K562 (cell line): ENCODE results near the gene SMAP2. TPM values are rescaled to one million over a fixed set of nuclear protein-coding genes. Genes with fewer than 3 reads are reported as not detected.

Experiments used
- CCNT2 ChIP-seq: IDR thresholded peaks from 2 replicates; pipeline ENCODE4 v1.6.1; 2011; ENCODE audit warnings: borderline replicate concordance, low read depth, mild to moderate bottlenecking, moderate library complexity, mixed read lengths, low read length; ENCODE audit not compliant: insufficient read length; ENCODE audit errors: extremely low read depth
- CSDE1 ChIP-seq, 2 experiments: fragments of 450-650 bp; IDR thresholded peaks; 2 replicates each; pipeline ENCODE4 v1.6.1; 2016; ENCODE audit warnings: mild to moderate bottlenecking in 1 of 2
- DPF2 ChIP-seq: fragments of 450-650 bp; IDR thresholded peaks from 2 replicates; pipeline ENCODE4 v1.6.1; 2016
- HDAC6 ChIP-seq: IDR thresholded peaks from 2 replicates; pipeline ENCODE4 v1.6.1; 2012; ENCODE audit warnings: low read depth, mild to moderate bottlenecking, control low read depth, inconsistent platforms, low read length, moderate library complexity
- KDM1A ChIP-seq, 2 experiments: fragments of 450-650 bp; IDR thresholded peaks; 2 replicates each; pipeline ENCODE4 v1.6.1; 2016; ENCODE audit warnings: mild to moderate bottlenecking in 2 of 2
- MLLT1 ChIP-seq, 2 experiments: fragments of 450-650 bp; IDR thresholded peaks; 2 replicates each; pipeline ENCODE4 v1.6.1; 2016
- MTA2 ChIP-seq: fragments of 450-650 bp; IDR thresholded peaks from 2 replicates; pipeline ENCODE4 v1.6.1; 2016; ENCODE audit warnings: low read depth
- NR2C2 ChIP-seq, 2 experiments: fragments of 200-800 bp in 1 of 2; sonication (Bioruptor generic) in 1 of 2; sonication (generic) in 1 of 2; formaldehyde crosslinking in 1 of 2; IDR thresholded peaks; 2 replicates each; pipeline versions ENCODE4 v1.6.1 to v1.8.0; 2016 to 2022; ENCODE audit warnings: mild to moderate bottlenecking in 1 of 2, missing compliant biosample characterization in 1 of 2, missing genetic modification characterization in 1 of 2, missing genetic modification reagents in 1 of 2
- PHB2 ChIP-seq: fragments of 450-650 bp; IDR thresholded peaks from 2 replicates; pipeline ENCODE4 v1.6.1; 2017; ENCODE audit warnings: low read depth
- PYGO2 ChIP-seq: fragments of 450-650 bp; IDR thresholded peaks from 2 replicates; pipeline ENCODE4 v1.6.1; 2016; ENCODE audit warnings: mild to moderate bottlenecking, missing genetic modification characterization, moderate library complexity, missing compliant biosample characterization
- SMARCA4 ChIP-seq: fragments of 450-650 bp; IDR thresholded peaks from 2 replicates; pipeline ENCODE4 v1.6.1; 2016
- SMARCC2 ChIP-seq: fragments of 450-650 bp; IDR thresholded peaks from 2 replicates; pipeline ENCODE4 v1.6.1; 2017; ENCODE audit warnings: antibody characterized with exemption, moderate library complexity, mild to moderate bottlenecking, low read depth
- SREBF2 ChIP-seq: sonication (generic); formaldehyde crosslinking; IDR thresholded peaks from 2 replicates; pipeline ENCODE4 v1.4.0; 2020; ENCODE audit warnings: mild to moderate bottlenecking, missing genetic modification reagents
- TAF15 ChIP-seq: fragments of 200-400 bp; formaldehyde crosslinking; IDR thresholded peaks from 2 replicates; pipeline ENCODE4 v1.6.1; 2017; ENCODE audit warnings: mild to moderate bottlenecking, low read depth, low read length, moderate library complexity
- TEAD4 ChIP-seq, 2 experiments: sonication (generic) in 1 of 2; formaldehyde crosslinking in 1 of 2; IDR thresholded peaks; 2 replicates each; pipeline versions ENCODE4 v1.6.1 to v1.8.0; 2012 to 2022; ENCODE audit warnings: borderline replicate concordance in 1 of 2, inconsistent platforms in 1 of 2, low read length in 1 of 2, mild to moderate bottlenecking in 1 of 2, missing genetic modification reagents in 1 of 2
- ZNF197 ChIP-seq: fragments of 200-800 bp; sonication (Bioruptor generic); IDR thresholded peaks from 2 replicates; pipeline ENCODE4 v1.6.1; 2016; ENCODE audit warnings: low read depth, missing genetic modification characterization, missing compliant biosample characterization
- ZNF583 ChIP-seq: fragments of 250-450 bp; sonication (Bioruptor Pico); IDR thresholded peaks from 2 replicates; pipeline ENCODE4 v1.4.0; 2020
- polyA plus RNA-seq, 8 experiments: library from polyadenylated mRNA; depleted of rRNA in 4 of 8; stranded (reverse) in 5 of 8; unstranded in 3 of 8; fragments of >200 nt; fragmentation: Nextera tagmentation in 2 of 8; fragmentation: Illumina TruSeq in 1 of 8; extraction: Ambion mirVana in 2 of 8; extraction: Trizol in 1 of 8; gene quantifications; 2 replicates each; pipeline versions ENCODE4 v1.2.1 to v1.2.3, GENCODE V29; 2011 to 2014; ENCODE audit warnings: inconsistent platforms in 1 of 8, missing spikeins in 1 of 8
- total RNA-seq, 7 experiments: library from RNA; depleted of rRNA in 6 of 7; stranded (reverse); fragments of >200 nt in 6 of 7; fragmentation: Illumina TruSeq in 2 of 7; extraction: Trizol in 2 of 7; gene quantifications; 2 replicates each; pipeline versions ENCODE4 v1.2.1 to v1.2.3, GENCODE V29; 2011 to 2021; ENCODE audit warnings: low replicate concordance in 1 of 7
- TF ChIP-seq, protein P1 (sequence below), 2 experiments: fragments of 450-650 bp; conservative IDR thresholded peaks; 2 replicates each; pipeline ENCODE4 v1.6.1; 2017; ENCODE audit warnings: mild to moderate bottlenecking in 2 of 2, moderate library complexity in 2 of 2
- TF ChIP-seq, protein P2 (sequence below), 3 experiments: IDR thresholded peaks in 2 of 3; conservative IDR thresholded peaks in 1 of 3; 2 replicates each; pipeline ENCODE4 v1.5.1; 2011 to 2012; ENCODE audit warnings: low read length in 3 of 3, mild to moderate bottlenecking in 3 of 3, control low read depth in 2 of 3, improper control_type of control experiment in 1 of 3, inconsistent platforms in 1 of 3, low read depth in 1 of 3, mixed read lengths in 1 of 3, moderate library complexity in 1 of 3; ENCODE audit not compliant: insufficient read depth in 2 of 3
- TF ChIP-seq, protein P3 (sequence below): fragments of 250-450 bp; sonication (Bioruptor Pico); IDR thresholded peaks from 2 replicates; pipeline ENCODE4 v1.5.1; 2021; ENCODE audit warnings: mild to moderate bottlenecking

SMAP2 gene
- total and polyA plus RNA-seq, 9 of the 15 experiments (the other 6 are each of a cell fraction or from before 2014, with no cell fraction given) = 38.7 to 212 (median 94.1) TPM

- TF ChIP-seq, protein P1, sequence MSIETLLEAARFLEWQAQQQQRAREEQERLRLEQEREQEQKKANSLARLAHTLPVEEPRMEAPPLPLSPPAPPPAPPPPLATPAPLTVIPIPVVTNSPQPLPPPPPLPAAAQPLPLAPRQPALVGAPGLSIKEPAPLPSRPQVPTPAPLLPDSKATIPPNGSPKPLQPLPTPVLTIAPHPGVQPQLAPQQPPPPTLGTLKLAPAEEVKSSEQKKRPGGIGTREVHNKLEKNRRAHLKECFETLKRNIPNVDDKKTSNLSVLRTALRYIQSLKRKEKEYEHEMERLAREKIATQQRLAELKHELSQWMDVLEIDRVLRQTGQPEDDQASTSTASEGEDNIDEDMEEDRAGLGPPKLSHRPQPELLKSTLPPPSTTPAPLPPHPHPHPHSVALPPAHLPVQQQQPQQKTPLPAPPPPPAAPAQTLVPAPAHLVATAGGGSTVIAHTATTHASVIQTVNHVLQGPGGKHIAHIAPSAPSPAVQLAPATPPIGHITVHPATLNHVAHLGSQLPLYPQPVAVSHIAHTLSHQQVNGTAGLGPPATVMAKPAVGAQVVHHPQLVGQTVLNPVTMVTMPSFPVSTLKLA (conservative IDR thresholded peaks at IDR 0.05) = peak; percentile 38 to 44; a peak in 3 of 4 replicates
- TF ChIP-seq, protein P2, sequence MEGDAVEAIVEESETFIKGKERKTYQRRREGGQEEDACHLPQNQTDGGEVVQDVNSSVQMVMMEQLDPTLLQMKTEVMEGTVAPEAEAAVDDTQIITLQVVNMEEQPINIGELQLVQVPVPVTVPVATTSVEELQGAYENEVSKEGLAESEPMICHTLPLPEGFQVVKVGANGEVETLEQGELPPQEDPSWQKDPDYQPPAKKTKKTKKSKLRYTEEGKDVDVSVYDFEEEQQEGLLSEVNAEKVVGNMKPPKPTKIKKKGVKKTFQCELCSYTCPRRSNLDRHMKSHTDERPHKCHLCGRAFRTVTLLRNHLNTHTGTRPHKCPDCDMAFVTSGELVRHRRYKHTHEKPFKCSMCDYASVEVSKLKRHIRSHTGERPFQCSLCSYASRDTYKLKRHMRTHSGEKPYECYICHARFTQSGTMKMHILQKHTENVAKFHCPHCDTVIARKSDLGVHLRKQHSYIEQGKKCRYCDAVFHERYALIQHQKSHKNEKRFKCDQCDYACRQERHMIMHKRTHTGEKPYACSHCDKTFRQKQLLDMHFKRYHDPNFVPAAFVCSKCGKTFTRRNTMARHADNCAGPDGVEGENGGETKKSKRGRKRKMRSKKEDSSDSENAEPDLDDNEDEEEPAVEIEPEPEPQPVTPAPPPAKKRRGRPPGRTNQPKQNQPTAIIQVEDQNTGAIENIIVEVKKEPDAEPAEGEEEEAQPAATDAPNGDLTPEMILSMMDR (IDR thresholded peaks at IDR 0.05 in 2 of 3, conservative IDR thresholded peaks at IDR 0.05 in 1 of 3; ENCODE audit: insufficient read depth in 2 of 3, low read depth in 1 of 3, low read length in 3 of 3) = no peak
- TF ChIP-seq SREBF2 (no peak), DPF2 (peak; percentile 28; the same call in 1 of the 2 replicates), HDAC6 (no peak), SMARCA4 (peak; percentile 72), MTA2 (0 out of 2 replicates have a peak, but pooled peaks have one; percentile 9), KDM1A (IDR thresholded peaks at IDR 0.05) (peak in 1 of 2 experiments; percentile 40; a peak in 1 of 4 replicates), TEAD4 (IDR thresholded peaks at IDR 0.05; ENCODE audit: low read length) (peak; percentile 17; the same call in 1 of the 2 replicates), TEAD4 (CRISPR knock-in tag; IDR thresholded peaks at IDR 0.05; ENCODE audit: borderline replicate concordance) (no peak), CSDE1 (IDR thresholded peaks at IDR 0.05) (no peak), CCNT2 (no peak), ZNF197 (CRISPR knock-in tag) (no peak), PYGO2 (no peak), TAF15 (no peak), MLLT1 (IDR thresholded peaks at IDR 0.05) (0 out of 4 replicates have a peak, but pooled peaks have one; percentile 64 to 72), NR2C2 (CRISPR knock-in tag; IDR thresholded peaks at IDR 0.05) (no peak), NR2C2 (tag; IDR thresholded peaks at IDR 0.05) (no peak), SMARCC2 (no peak; the same call in 1 of the 2 replicates), PHB2 (no peak), ZNF583 (0 out of 2 replicates have a peak, but pooled peaks have one; percentile 46)
- TF ChIP-seq, protein P3, sequence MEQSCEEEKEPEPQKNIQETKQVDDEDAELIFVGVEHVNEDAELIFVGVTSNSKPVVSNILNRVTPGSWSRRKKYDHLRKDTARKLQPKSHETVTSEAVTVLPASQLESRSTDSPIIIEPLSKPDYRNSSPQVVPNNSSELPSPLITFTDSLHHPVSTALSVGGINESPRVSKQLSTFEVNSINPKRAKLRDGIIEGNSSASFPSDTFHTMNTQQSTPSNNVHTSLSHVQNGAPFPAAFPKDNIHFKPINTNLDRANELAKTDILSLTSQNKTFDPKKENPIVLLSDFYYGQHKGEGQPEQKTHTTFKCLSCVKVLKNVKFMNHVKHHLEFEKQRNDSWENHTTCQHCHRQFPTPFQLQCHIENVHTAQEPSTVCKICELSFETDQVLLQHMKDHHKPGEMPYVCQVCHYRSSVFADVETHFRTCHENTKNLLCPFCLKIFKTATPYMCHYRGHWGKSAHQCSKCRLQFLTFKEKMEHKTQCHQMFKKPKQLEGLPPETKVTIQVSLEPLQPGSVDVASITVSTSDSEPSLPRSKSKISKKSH (CRISPR knock-in tag) = no peak
Observed at GRCh38 chr1:40381268-40382107, 8.0 kb downstream of the SMAP2 start (continued).
